Activated naive CD4-positive, alpha-beta T cell treated with anti-CD3 and anti-CD28 coated beads, Interleukin-2, amount 50 U/mL, for 16 hours (primary cell): ENCODE results near the gene GINS1.
"Not testable (repeated sequence)": the region's sequence is repeated elsewhere in the genome, so short reads cannot be mapped to it uniquely, and the experiment has no call there.

Experiments
- DNase-seq: peaks from one replicate; pipeline ENCODE4 v3.0.0-alpha.2; 2020

The GINS1 gene

GRCh38 chr20:25457886-25458680 lies 50.6 kb downstream of the GINS1 start:
- no peak for DNase-seq

GRCh38 chr20:25459111-25459830 lies 51.8 kb downstream of the GINS1 start:
- DNase-seq: no peak

DNA sequence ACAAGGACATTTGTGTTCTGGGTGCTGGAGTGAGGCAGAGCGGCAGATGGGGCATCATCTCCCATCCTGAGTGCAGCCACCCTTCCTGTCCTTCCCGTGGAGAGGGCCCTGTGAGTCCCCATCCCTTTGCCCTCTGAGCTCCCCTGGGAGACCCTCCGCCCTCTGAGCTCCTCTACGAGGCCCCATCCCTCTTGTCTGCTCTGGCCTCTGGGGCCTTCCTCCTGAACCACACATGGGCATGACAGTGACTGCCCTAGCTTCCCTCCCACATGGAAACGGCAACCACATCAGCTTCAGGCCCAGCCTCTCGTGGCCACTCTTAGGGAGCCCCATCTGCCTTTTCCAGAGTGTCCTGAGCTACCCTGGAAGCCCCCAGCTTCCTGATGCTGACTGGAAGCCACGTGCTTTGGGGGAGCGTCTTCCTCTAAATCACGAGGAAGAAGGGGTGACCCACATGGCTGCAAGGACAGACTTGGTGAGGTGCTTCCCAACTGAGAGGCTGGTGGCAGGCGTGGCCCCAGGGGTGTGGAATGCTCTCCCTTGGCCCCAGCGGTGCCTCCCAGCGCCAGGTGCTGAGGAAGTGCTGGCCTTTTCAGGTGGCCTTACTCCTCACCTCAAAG lies 52.6 kb downstream of the GINS1 start:
- DNase-seq: no peak

DNA sequence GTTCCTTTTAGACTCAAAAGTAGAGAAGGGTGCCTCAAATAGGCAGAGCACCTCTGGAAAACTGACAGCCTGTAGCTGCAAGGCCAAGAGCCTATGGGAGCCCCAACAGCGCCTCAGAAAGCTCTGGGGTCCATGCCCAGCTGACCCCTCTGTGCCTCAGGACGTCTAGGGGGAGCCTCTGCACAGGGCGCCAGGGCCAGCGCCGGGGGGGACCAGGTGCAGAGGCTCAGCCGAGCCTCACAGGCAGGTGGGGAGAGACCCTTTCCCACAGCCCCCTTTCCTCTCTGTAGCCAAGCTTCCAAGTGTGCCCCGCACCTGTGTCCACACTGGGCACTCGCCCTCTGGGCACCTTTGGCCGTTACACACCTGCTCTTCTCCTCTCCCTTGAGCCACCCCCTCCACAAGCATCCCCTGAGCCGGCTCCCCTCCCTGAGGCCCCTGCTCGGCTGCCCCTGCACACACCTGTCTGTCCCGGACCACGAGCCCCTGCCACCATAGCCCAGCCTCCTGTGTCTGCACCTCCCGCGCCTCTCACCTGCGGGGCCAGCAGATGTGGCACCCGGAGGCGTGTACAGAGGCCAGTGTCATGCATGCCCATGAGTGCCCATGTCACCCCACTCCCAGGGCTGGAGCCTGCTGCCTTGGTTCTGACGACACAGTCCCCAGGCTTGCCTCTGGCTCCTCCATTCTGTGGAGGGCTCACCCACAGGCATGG lies 53.2 kb downstream of the GINS1 start:
- no peak for DNase-seq

- no peak for DNase-seq
These were observed 53.8 kb downstream of the GINS1 start for GRCh38 chr20:25461281-25461650.

DNA sequence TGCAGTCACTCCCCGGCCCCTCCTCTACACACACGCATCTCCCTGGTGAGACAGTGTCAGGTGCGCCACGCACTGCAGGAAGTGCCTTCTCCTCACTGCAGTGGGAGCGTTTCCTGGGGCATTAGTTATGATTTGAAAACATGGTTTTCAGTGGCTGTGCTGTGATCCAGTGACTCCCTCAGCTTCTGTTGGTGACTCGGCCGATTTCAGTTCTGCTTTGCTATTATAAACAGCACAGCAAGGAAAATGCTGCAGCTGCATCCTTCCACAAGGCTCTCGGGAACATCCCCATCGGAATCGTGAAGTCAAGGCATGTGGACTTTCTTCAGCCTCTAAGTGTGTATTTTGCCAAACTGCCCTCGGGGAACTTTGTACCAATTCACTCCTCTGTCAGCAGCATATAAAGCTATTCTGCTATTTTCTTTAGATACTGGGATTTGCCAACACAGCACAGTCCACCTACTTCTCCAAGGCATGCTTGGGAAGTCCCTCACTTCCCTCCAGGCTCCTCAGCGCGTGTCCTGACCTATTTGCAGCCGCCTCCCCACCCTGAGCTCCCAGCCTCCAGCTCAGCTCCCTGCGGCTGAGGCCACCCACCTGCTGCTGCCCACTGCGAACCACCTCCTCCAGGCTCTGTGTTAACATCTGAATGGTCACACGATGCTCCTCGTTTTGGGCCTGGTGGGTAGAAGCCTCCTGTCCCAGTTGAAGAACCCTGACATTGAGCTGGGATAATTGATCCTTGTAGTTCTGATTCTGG lies 54.5 kb downstream of the GINS1 start:
- DNase-seq: no peak

DNA sequence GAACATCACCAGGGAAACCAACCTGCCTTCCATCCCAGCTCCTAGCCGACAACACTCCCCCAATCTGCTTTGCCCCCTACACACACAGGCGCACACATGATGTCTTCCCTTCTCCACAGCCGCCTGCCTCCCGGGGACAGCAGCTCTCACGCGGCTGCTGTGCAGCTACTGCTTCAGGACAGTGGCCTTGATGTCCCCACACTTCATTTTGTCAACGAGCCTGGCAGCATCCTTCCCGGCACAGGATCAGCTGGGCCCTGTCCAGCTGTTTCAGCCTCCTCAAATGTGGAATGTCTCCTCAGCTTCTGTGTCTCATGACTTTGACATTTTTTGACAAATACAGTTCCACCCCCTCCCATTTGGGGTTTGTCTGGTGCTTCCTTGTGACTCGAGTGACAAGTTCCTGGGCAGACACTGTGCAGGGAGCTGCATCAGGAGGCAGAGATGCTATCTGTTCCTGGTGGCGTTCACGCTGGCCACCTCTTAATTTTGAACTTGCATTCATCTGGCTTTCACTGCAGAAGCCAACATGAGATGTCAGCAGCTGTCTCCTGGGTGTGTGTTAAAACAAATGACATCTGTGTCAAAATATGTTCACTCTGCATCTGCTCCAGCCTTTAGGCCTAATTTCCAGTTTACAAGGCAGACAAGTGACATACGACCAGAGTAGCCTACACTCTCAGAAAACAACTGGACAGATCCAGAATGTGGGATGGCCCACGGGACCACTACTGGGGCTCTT lies 57.2 kb downstream of the GINS1 start:
- no peak for DNase-seq

DNA sequence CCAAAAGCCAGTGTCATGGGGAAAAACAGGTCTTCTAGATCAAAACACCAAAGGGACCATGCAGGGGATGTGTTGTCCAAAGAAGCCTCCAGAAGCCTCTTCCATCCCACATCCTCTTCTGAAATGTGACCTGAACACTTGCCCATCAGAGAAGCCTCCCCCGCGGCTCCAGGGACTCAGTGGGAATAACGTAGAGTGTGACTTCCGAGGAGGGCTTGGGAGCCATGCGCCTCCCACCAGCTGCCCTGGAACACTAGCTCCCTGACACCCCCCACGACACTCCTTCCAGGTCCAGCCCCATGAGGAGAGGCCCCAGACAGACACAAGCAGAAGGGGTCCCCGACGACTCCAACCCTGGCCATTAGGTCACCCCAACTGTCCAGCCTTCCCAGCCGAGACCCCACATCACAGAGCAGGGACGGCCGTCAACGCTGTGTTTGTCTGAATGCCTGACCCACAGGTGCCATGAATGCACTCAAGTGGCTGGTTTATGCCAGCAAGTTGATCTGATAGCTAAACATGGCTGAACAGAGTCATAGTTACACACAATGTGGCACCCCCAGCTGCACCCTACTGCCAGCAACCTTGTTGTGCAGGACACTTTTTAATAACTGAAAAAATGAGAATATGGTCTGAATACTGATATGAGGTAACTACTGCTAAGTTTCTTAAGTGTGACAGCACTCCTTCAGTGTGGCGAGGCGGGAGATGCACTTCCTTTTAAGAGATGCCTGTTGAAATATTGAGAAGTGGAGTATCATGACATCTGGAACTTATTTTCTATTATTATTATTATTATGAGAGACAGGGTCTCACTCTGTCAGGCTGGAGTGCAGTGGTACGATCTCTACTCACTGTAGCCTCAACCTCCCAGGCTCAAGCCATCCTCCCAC lies 58.0 kb downstream of the GINS1 start:
- no peak for DNase-seq

DNA sequence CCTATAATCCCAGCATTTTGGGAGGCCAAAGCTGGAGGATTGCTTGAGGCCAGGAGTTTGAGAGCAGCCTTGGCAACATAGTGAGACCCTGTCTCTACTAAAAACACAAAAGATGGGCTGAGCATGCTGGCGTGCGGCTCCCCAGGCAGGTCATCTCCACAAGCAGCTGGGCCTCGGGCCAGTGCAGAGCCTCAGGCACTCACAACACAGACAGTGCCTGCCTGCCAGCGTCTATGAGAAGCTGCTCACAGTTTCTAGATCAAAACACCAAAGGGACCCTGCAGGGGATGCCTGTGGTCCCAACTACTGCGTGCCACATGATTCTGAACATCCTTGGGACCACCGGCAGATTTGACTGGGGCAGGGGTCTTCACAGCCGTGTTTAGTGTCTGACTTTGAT lies 59.4 kb downstream of the GINS1 start:
- DNase-seq: no peak

- no peak for DNase-seq
These were observed 60.0 kb downstream of the GINS1 start for GRCh38 chr20:25467441-25467840.

- DNase-seq: no peak
These were observed 60.9 kb downstream of the GINS1 start for GRCh38 chr20:25468126-25469075.

DNA sequence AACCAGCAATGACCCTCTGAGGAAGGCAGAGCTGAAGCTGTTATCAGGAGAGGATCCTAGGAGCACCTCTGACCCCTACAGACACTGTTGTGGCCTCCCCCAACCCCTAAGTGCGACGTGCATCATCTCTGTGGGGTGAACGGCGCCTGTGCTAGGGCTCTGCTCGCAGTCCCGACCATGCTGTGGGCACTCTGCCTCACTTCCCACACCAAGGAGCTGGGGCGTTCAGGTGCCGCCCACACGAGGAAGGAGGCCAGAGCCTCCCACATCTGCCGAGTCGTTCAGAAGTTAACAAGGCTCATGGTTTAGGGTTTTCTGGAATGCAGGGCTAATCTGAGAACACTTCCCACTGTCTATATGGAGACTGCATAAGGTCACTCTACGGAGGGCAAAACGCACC lies 62.1 kb downstream of the GINS1 start:
- no peak for DNase-seq

GRCh38 chr20:25470045-25470444 lies 62.6 kb downstream of the GINS1 start:
- peak; percentile 54 for DNase-seq

DNA sequence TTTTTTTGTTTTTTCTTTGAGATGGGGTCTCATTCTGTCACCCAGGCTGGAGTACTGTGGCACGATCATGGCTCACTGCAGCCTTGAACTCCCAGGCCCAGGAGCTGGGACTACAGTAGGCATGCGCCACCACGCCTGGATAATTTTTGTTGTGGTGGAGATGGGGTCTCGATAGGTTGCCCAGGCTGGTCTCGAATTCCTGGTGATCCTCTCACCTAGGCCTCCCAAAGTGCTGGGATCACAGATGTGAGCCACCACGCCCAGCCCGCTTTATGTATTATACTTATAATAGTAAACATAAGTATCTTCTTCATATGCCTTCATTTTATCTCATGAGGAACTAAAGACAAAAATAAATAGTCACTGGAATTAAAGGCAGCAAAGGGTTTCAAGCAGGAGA lies 63.5 kb downstream of the GINS1 start:
- no peak for DNase-seq

DNA sequence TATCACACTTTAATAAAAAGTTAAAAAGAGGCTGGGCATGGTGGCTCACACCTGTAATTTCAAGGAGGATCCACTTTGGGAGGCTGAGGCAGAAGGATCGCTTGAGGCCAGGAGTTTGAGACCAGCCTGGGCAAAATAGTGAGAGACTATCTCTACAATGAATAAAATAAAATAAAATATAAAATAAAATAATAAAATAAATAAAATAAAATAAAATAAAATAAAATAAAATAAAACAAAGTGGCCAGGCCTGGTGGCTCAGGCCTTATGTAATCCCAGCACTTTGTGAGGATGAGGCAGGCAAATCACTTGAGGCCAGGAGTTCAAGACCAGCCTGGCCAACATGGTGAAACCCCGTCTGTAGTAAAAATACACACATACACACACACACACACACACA lies 65.8 kb downstream of the GINS1 start:
- not testable (repeated sequence) for DNase-seq

DNA sequence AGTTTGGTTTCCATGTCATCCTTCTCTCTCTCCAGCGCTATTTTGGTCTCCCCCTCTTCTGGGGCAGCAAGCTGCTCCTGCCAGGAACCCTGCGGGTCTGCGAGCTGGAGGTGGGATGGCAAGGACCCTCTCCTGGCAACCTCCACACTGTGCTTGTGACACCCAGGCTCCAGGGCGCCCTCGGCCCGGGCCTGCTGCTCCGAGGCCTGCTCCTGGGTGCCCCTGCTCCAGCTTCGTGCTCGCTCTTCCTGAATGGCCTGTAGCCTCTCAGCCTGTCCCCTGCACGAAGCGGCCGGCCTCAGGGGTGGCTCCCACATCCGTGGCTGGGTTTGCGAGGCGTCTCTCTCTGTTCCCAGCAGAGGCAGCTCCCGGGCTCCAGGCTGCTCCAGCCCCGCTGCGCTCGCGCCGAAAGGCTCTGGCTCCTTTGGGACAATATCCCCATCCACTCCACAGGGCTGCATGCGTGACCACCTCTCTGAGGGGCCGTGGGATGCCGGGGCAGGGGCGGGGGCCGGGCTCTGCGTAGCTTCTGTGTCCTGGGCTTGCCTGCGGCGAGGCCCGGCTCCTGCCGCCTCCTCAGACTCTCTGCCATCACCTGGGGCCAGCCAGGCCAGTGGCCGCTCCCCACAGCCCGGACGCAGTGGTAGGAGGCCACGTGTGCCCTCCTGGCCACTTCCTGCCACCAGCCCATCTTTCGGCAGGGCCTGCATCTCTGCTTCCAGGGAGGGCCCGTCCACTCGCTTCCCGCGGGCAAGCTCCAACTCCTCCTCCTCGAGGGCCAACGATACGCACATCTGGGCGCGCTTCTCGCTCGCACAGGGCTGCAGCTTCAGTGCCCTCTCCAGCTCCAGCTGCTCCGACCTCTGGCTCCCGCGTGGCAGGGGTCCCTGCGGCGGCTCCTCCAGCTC lies 68.9 kb downstream of the GINS1 start:
- no peak for DNase-seq

GRCh38 chr20:25477014-25477882 lies 69.8 kb downstream of the GINS1 start:
- DNase-seq: no peak
